Measurements from ENCODE around the gene RARS2. TPM values are rescaled to one million over a fixed set of nuclear protein-coding genes. Genes with fewer than 3 reads are reported as not detected.

RARS2 gene
- total RNA-seq, result 32.1 TPM
- polyA plus RNA-seq, result 25.3 TPM
- long read RNA-seq, donor 1, result 0 reads
- long read RNA-seq, donor 2, result 0 reads
- long read RNA-seq, donor 3, transcript RARS2-201 (20 exons, 1,818 nt), result major isoform, 5 of 87 reads
- long read RNA-seq, donor 3, partial matches to known transcripts, result 59 of 87 reads
- long read RNA-seq, donor 3, other reads (novel, unspliced or antisense), result 23 of 87 reads
- long read RNA-seq, donor 4, partial matches to known transcripts, result 0 of 1 reads
- long read RNA-seq, donor 4, other reads (novel, unspliced or antisense), result 0 of 1 reads
- long read RNA-seq, donor 5, transcript RARS2-201 (20 exons, 1,818 nt), result major isoform, 6 of 19 reads
- long read RNA-seq, donor 5, partial matches to known transcripts, result 13 of 19 reads
- long read RNA-seq, donor 5, other reads (novel, unspliced or antisense), result 0 of 19 reads
- long read RNA-seq, donor 6, transcript RARS2-201 (20 exons, 1,818 nt), result major isoform, 5 of 5 reads
- long read RNA-seq, donor 6, partial matches to known transcripts, result 0 of 5 reads
- long read RNA-seq, donor 6, other reads (novel, unspliced or antisense), result 0 of 5 reads
- long read RNA-seq, donor 7, partial matches to known transcripts, result 0 of 3 reads
- long read RNA-seq, donor 7, other reads (novel, unspliced or antisense), result 0 of 3 reads
- long read RNA-seq, donor 8, partial matches to known transcripts, result 0 of 1 reads
- long read RNA-seq, donor 8, other reads (novel, unspliced or antisense), result 0 of 1 reads
- long read RNA-seq, donor 9, transcript RARS2-201 (20 exons, 1,818 nt), result major isoform, 6 of 6 reads
- long read RNA-seq, donor 9, partial matches to known transcripts, result 0 of 6 reads
- long read RNA-seq, donor 9, other reads (novel, unspliced or antisense), result 0 of 6 reads
- long read RNA-seq, donor 10, partial matches to known transcripts, result 27 of 29 reads
- long read RNA-seq, donor 10, other reads (novel, unspliced or antisense), result 0 of 29 reads

- H3K27ac ChIP-seq (ENCODE audit: low read depth in 1 of 2, low read length in 1 of 2), result peak within 1 kb of the TSS; percentile 77 to 78
- H3K36me3 ChIP-seq (ENCODE audit: control insufficient read depth in 2 of 2, insufficient read depth in 2 of 2, low read length in 1 of 2), result peaks cover 0 to 7% of the 10 kb centered on the region in 2 donors
- no peaks in the 10 kb centered on the region for H3K9me3 ChIP-seq (ENCODE audit: control insufficient read depth in 2 of 2, insufficient read depth in 1 of 2, low read length in 1 of 2)
- H3K4me1 ChIP-seq (ENCODE audit: control insufficient read depth in 2 of 2, insufficient read depth in 2 of 2, low read length in 2 of 2), result peaks cover 17 to 20% of the 10 kb centered on the region in 2 donors
- no peaks in the 10 kb centered on the region for H3K27me3 ChIP-seq (ENCODE audit: control insufficient read depth in 2 of 2, insufficient read depth in 1 of 2, low read length in 1 of 2)
- peak; percentile 82 to 96 (median 86) for DNase-seq (ENCODE audit: low read depth in 6 of 9, low spot score in 9 of 9)
- under 1% methylated on average over 49 of the region's 49 CpGs for WGBS
- peak within 1 kb of the TSS; percentile 75 to 88 for H3K4me3 ChIP-seq (ENCODE audit: low read length in 2 of 2)
These were observed at the start of gene RARS2, which contains the start of gene ORC3 for GRCh38 chr6:87589693-87590416. Gene RARS2 (minus strand): TSS chr6:87589987. CDS start chr6:87589957, 30 bp downstream. Gene ORC3 (plus strand): TSS chr6:87590135. CDS start chr6:87590169, 34 bp downstream.

GRCh38 chr6:87639373-87639772 is 49.6 kb upstream of the RARS2 start:
- DNase-seq (ENCODE audit: low read depth in 6 of 9, low spot score in 9 of 9), result no peak
- peaks cover 12 to 25% of the 10 kb centered on the region in 2 donors for H3K36me3 ChIP-seq (ENCODE audit: control insufficient read depth in 2 of 2, insufficient read depth in 2 of 2, low read length in 1 of 2)
- H3K27ac ChIP-seq (ENCODE audit: low read depth in 1 of 2, low read length in 1 of 2), result no peak overlapping the region
- no peaks in the 10 kb centered on the region for H3K4me1 ChIP-seq (ENCODE audit: control insufficient read depth in 2 of 2, insufficient read depth in 2 of 2, low read length in 2 of 2)
- no peaks in the 10 kb centered on the region for H3K9me3 ChIP-seq (ENCODE audit: control insufficient read depth in 2 of 2, insufficient read depth in 1 of 2, low read length in 1 of 2)
- H3K4me3 ChIP-seq (ENCODE audit: low read length in 2 of 2), result no peak overlapping the region
- H3K27me3 ChIP-seq (ENCODE audit: control insufficient read depth in 2 of 2, insufficient read depth in 1 of 2, low read length in 1 of 2), result no peaks in the 10 kb centered on the region
- 97% methylated on average over 4 of the region's 4 CpGs for WGBS

GRCh38 chr6:87637106-87637505 is 47.3 kb upstream of the RARS2 start:
- H3K9me3 ChIP-seq (ENCODE audit: control insufficient read depth in 2 of 2, insufficient read depth in 1 of 2, low read length in 1 of 2), result no peaks in the 10 kb centered on the region
- no peak overlapping the region for H3K4me3 ChIP-seq (ENCODE audit: low read length in 2 of 2)
- WGBS, result 99% methylated on average over 1 of the region's 1 CpG
- no peak for DNase-seq (ENCODE audit: low read depth in 6 of 9, low spot score in 9 of 9)
- peaks cover 12 to 27% of the 10 kb centered on the region in 2 donors for H3K36me3 ChIP-seq (ENCODE audit: control insufficient read depth in 2 of 2, insufficient read depth in 2 of 2, low read length in 1 of 2)
- H3K27me3 ChIP-seq (ENCODE audit: control insufficient read depth in 2 of 2, insufficient read depth in 1 of 2, low read length in 1 of 2), result no peaks in the 10 kb centered on the region
- no peak overlapping the region for H3K27ac ChIP-seq (ENCODE audit: low read depth in 1 of 2, low read length in 1 of 2)
- H3K4me1 ChIP-seq (ENCODE audit: control insufficient read depth in 2 of 2, insufficient read depth in 2 of 2, low read length in 2 of 2), result no peaks in the 10 kb centered on the region

GRCh38 chr6:87636315-87636714 is 46.5 kb upstream of the RARS2 start:
- no peaks in the 10 kb centered on the region for H3K27me3 ChIP-seq (ENCODE audit: control insufficient read depth in 2 of 2, insufficient read depth in 1 of 2, low read length in 1 of 2)
- no peak overlapping the region for H3K27ac ChIP-seq (ENCODE audit: low read depth in 1 of 2, low read length in 1 of 2)
- no peak for DNase-seq (ENCODE audit: low read depth in 6 of 9, low spot score in 9 of 9)
- H3K4me1 ChIP-seq (ENCODE audit: control insufficient read depth in 2 of 2, insufficient read depth in 2 of 2, low read length in 2 of 2), result no peaks in the 10 kb centered on the region
- peaks cover 12 to 27% of the 10 kb centered on the region in 2 donors for H3K36me3 ChIP-seq (ENCODE audit: control insufficient read depth in 2 of 2, insufficient read depth in 2 of 2, low read length in 1 of 2)
- H3K9me3 ChIP-seq (ENCODE audit: control insufficient read depth in 2 of 2, insufficient read depth in 1 of 2, low read length in 1 of 2), result no peaks in the 10 kb centered on the region
- H3K4me3 ChIP-seq (ENCODE audit: low read length in 2 of 2), result no peak overlapping the region
- 100% methylated on average over 1 of the region's 1 CpG for WGBS

GRCh38 chr6:87633851-87634250 is 44.1 kb upstream of the RARS2 start:
- H3K27me3 ChIP-seq (ENCODE audit: control insufficient read depth in 2 of 2, insufficient read depth in 1 of 2, low read length in 1 of 2), result no peaks in the 10 kb centered on the region
- no peak for DNase-seq (ENCODE audit: low read depth in 6 of 9, low spot score in 9 of 9)
- 98% methylated on average over 3 of the region's 3 CpGs for WGBS
- no peaks in the 10 kb centered on the region for H3K9me3 ChIP-seq (ENCODE audit: control insufficient read depth in 2 of 2, insufficient read depth in 1 of 2, low read length in 1 of 2)
- no peaks in the 10 kb centered on the region for H3K4me1 ChIP-seq (ENCODE audit: control insufficient read depth in 2 of 2, insufficient read depth in 2 of 2, low read length in 2 of 2)
- no peak overlapping the region for H3K4me3 ChIP-seq (ENCODE audit: low read length in 2 of 2)
- H3K27ac ChIP-seq (ENCODE audit: low read depth in 1 of 2, low read length in 1 of 2), result no peak overlapping the region
- peaks cover 7 to 22% of the 10 kb centered on the region in 2 donors for H3K36me3 ChIP-seq (ENCODE audit: control insufficient read depth in 2 of 2, insufficient read depth in 2 of 2, low read length in 1 of 2)

- no peak overlapping the region for H3K4me3 ChIP-seq (ENCODE audit: low read length in 2 of 2)
- WGBS, result 92% methylated on average over 1 of the region's 1 CpG
These were observed 41.0 kb upstream of the RARS2 start for GRCh38 chr6:87630746-87631145.

GRCh38 chr6:87628881-87629280 is 39.1 kb upstream of the RARS2 start:
- DNase-seq (ENCODE audit: low read depth in 6 of 9, low spot score in 9 of 9), result no peak
- Histone ChIP-seq H3K4me3 (ENCODE audit: low read length in 2 of 2) (no peak overlapping the region), H3K36me3 (ENCODE audit: control insufficient read depth in 2 of 2, insufficient read depth in 2 of 2, low read length in 1 of 2) (peaks cover 0 to 5% of the 10 kb centered on the region in 2 donors), H3K9me3 (ENCODE audit: control insufficient read depth in 2 of 2, insufficient read depth in 1 of 2, low read length in 1 of 2) (no peaks in the 10 kb centered on the region), H3K27ac (ENCODE audit: low read depth in 1 of 2, low read length in 1 of 2) (no peak overlapping the region), H3K4me1 (ENCODE audit: control insufficient read depth in 2 of 2, insufficient read depth in 2 of 2, low read length in 2 of 2) (peaks cover 0 to 2% of the 10 kb centered on the region in 2 donors), H3K27me3 (ENCODE audit: control insufficient read depth in 2 of 2, insufficient read depth in 1 of 2, low read length in 1 of 2) (no peaks in the 10 kb centered on the region)

More at GRCh38 chr6:87630746-87631145, 41.0 kb upstream of the RARS2 start:
- H3K4me1 ChIP-seq (ENCODE audit: control insufficient read depth in 2 of 2, insufficient read depth in 2 of 2, low read length in 2 of 2), result peaks cover 0 to 2% of the 10 kb centered on the region in 2 donors
- no peaks in the 10 kb centered on the region for H3K9me3 ChIP-seq (ENCODE audit: control insufficient read depth in 2 of 2, insufficient read depth in 1 of 2, low read length in 1 of 2)
- no peak for DNase-seq (ENCODE audit: low read depth in 6 of 9, low spot score in 9 of 9)
- H3K27me3 ChIP-seq (ENCODE audit: control insufficient read depth in 2 of 2, insufficient read depth in 1 of 2, low read length in 1 of 2), result no peaks in the 10 kb centered on the region
- H3K36me3 ChIP-seq (ENCODE audit: control insufficient read depth in 2 of 2, insufficient read depth in 2 of 2, low read length in 1 of 2), result peaks cover 0 to 11% of the 10 kb centered on the region in 2 donors
- no peak overlapping the region for H3K27ac ChIP-seq (ENCODE audit: low read depth in 1 of 2, low read length in 1 of 2)

GRCh38 chr6:87628424-87628823 is 38.6 kb upstream of the RARS2 start:
- peak in 1 of 9 donors; percentile 36 for DNase-seq (ENCODE audit: low read depth in 6 of 9, low spot score in 9 of 9)
- no peak overlapping the region for H3K4me3 ChIP-seq (ENCODE audit: low read length in 2 of 2)
- no peaks in the 10 kb centered on the region for H3K27me3 ChIP-seq (ENCODE audit: control insufficient read depth in 2 of 2, insufficient read depth in 1 of 2, low read length in 1 of 2)
- WGBS, result 82% methylated on average over 2 of the region's 2 CpGs
- no peaks in the 10 kb centered on the region for H3K9me3 ChIP-seq (ENCODE audit: control insufficient read depth in 2 of 2, insufficient read depth in 1 of 2, low read length in 1 of 2)
- H3K27ac ChIP-seq (ENCODE audit: low read depth in 1 of 2, low read length in 1 of 2), result no peak overlapping the region
- peaks cover 0 to 2% of the 10 kb centered on the region in 2 donors for H3K4me1 ChIP-seq (ENCODE audit: control insufficient read depth in 2 of 2, insufficient read depth in 2 of 2, low read length in 2 of 2)
- peaks cover 3 to 5% of the 10 kb centered on the region in 2 donors for H3K36me3 ChIP-seq (ENCODE audit: control insufficient read depth in 2 of 2, insufficient read depth in 2 of 2, low read length in 1 of 2)
